Measurements from ENCODE around the gene ENKD1. TPM values are rescaled to one million over a fixed set of nuclear protein-coding genes. Genes with fewer than 3 reads are reported as not detected.

The ENKD1 gene
- total and polyA plus RNA-seq, 2 donors (not counting 1 experiment from before 2014, with no cell fraction given), result 13.3 to 14.3 TPM

- ChIA-PET CTCF (no interaction called here), POLR2A (no interaction called here)
- no peak overlapping the region for H3K9ac ChIP-seq (ENCODE audit: low read length)
- no peaks in the 10 kb centered on the region for H3K36me3 ChIP-seq (replicated peaks in 1 of 2; ENCODE audit: control extremely low read depth in 1 of 2, control insufficient read depth in 1 of 2, extremely low read depth in 1 of 2, insufficient read depth in 2 of 2, low read length in 1 of 2)
- Mint-ChIP-seq H3K9me3 (ENCODE audit: insufficient read depth) (no peaks in the 10 kb centered on the region), H3K4me3 (no peak overlapping the region), H3K27ac (no peak overlapping the region), H3K27me3 (no peaks in the 10 kb centered on the region), H3K4me1 (peaks cover 9% of the 10 kb centered on the region)
- WGBS (ENCODE audit: insufficient coverage), result 100% methylated on average over 1 of the region's 1 CpG
- intact Hi-C loops (cut with micrococcal nuclease), result no loop called here
- no peaks in the 10 kb centered on the region for H3K4me1 ChIP-seq (ENCODE audit: control insufficient read depth in 2 of 2, insufficient read depth in 2 of 2, low read length in 2 of 2)
- peaks cover 47% of the 10 kb centered on the region for H3K79me2 ChIP-seq (ENCODE audit: control insufficient read depth, insufficient read depth, low read length)
- TF ChIP-seq EZH2 (IDR thresholded peaks at IDR 0.05; ENCODE audit: borderline replicate concordance, insufficient read depth, low read depth, low read length, poor library complexity, severe bottlenecking) (no peak), CTCF (IDR thresholded peaks at IDR 0.05) (no peak)
- no peaks in the 10 kb centered on the region for H3K27me3 ChIP-seq (replicated peaks in 1 of 4; ENCODE audit: control extremely low read depth in 1 of 4, control insufficient read depth in 3 of 4, insufficient read depth in 4 of 4, low read length in 3 of 4)
- H3K4me2 ChIP-seq (replicated peaks; ENCODE audit: low read depth, low read length, poor library complexity, severe bottlenecking), result no peak overlapping the region
- no peaks in the 10 kb centered on the region for H4K20me1 ChIP-seq (ENCODE audit: control insufficient read depth, insufficient read depth, low read length, poor library complexity, severe bottlenecking)
- H3K4me3 ChIP-seq (ENCODE audit: control extremely low read depth in 1 of 5, extremely low read depth in 1 of 5, insufficient read depth in 1 of 5, low read depth in 2 of 5, low read length in 4 of 5), result no peak overlapping the region
- DNase-seq (no peak), ATAC-seq (ENCODE audit: low read depth) (no peak)
- H2AFZ ChIP-seq (ENCODE audit: insufficient read depth, low read depth, low read length, poor library complexity, severe bottlenecking), result no peak overlapping the region
- H3K9me3 ChIP-seq (ENCODE audit: control extremely low read depth in 1 of 3, control insufficient read depth in 2 of 3, insufficient read depth in 1 of 3, low read length in 2 of 3), result no peaks in the 10 kb centered on the region
- no peak overlapping the region for H3K27ac ChIP-seq (ENCODE audit: low read length in 2 of 2)
Measured at GRCh38 chr16:67709050-67709449, 42.5 kb upstream of the ENKD1 start.

DNA sequence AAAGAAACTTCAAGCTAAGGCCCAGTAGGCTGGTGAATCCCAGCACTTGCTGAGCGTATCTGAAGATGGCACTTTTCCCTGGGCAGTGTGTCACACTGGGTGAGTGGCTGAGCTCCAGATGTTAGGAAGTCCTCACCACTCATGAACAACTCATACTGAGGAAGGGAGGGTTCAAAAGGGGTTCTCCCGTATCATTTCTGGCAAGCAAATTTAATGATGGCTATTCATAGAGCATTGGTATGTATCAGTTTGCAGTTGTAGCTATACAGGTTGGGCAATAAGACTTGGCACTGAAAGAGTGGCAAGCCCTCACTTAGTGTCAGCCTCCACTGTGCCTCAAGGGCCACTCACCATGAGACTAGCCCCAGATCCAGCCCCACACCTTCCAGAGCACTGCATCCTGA lies 41.8 kb upstream of the ENKD1 start:
- H3K79me2 ChIP-seq (ENCODE audit: control insufficient read depth, insufficient read depth, low read length), result peaks cover 40% of the 10 kb centered on the region
- H3K27me3 Mint-ChIP-seq, result no peaks in the 10 kb centered on the region
- WGBS (ENCODE audit: insufficient coverage), result 94% methylated on average over 2 of the region's 2 CpGs

More for the DNA sequence above, 41.8 kb upstream of the ENKD1 start:
- no peak for TF ChIP-seq EZH2 (IDR thresholded peaks at IDR 0.05; ENCODE audit: borderline replicate concordance, insufficient read depth, low read depth, low read length, poor library complexity, severe bottlenecking)
- no peak for TF ChIP-seq CTCF (IDR thresholded peaks at IDR 0.05)
- Histone ChIP-seq H3K4me2 (replicated peaks; ENCODE audit: low read depth, low read length, poor library complexity, severe bottlenecking) (no peak overlapping the region), H3K9ac (ENCODE audit: low read length) (no peak overlapping the region), H3K4me3 (ENCODE audit: control extremely low read depth in 1 of 5, extremely low read depth in 1 of 5, insufficient read depth in 1 of 5, low read depth in 2 of 5, low read length in 4 of 5) (no peak overlapping the region), H3K36me3 (replicated peaks in 1 of 2; ENCODE audit: control extremely low read depth in 1 of 2, control insufficient read depth in 1 of 2, extremely low read depth in 1 of 2, insufficient read depth in 2 of 2, low read length in 1 of 2) (no peaks in the 10 kb centered on the region), H3K4me1 (ENCODE audit: control insufficient read depth in 2 of 2, insufficient read depth in 2 of 2, low read length in 2 of 2) (no peaks in the 10 kb centered on the region), H2AFZ (ENCODE audit: insufficient read depth, low read depth, low read length, poor library complexity, severe bottlenecking) (no peak overlapping the region), H4K20me1 (ENCODE audit: control insufficient read depth, insufficient read depth, low read length, poor library complexity, severe bottlenecking) (no peaks in the 10 kb centered on the region), H3K9me3 (ENCODE audit: control extremely low read depth in 1 of 3, control insufficient read depth in 2 of 3, insufficient read depth in 1 of 3, low read length in 2 of 3) (no peaks in the 10 kb centered on the region), H3K27ac (ENCODE audit: low read length in 2 of 2) (no peak overlapping the region), H3K27me3 (replicated peaks in 1 of 4; ENCODE audit: control extremely low read depth in 1 of 4, control insufficient read depth in 3 of 4, insufficient read depth in 4 of 4, low read length in 3 of 4) (no peaks in the 10 kb centered on the region)
- DNase-seq (no peak), ATAC-seq (ENCODE audit: low read depth) (no peak)
- ChIA-PET POLR2A (no interaction called here), CTCF (no interaction called here)
- no peak overlapping the region for H3K27ac Mint-ChIP-seq
- no peaks in the 10 kb centered on the region for H3K9me3 Mint-ChIP-seq (ENCODE audit: insufficient read depth)
- peaks cover 6% of the 10 kb centered on the region for H3K4me1 Mint-ChIP-seq
- intact Hi-C loops (cut with micrococcal nuclease), result no loop called here
- H3K4me3 Mint-ChIP-seq, result no peak overlapping the region

Measured in B cell (primary cell).